Stimulated activated CD4-positive, alpha-beta T cell treated with anti-CD3 and anti-CD28 coated beads, Interleukin-1b, Interleukin-23, amount 100 ng/mL, for 24 hours (primary cell): ENCODE measurements around the gene KRTAP4-16.
"Not testable (repeated sequence)": the region's sequence is repeated elsewhere in the genome, so short reads cannot be mapped to it uniquely, and the experiment has no call there.

ENCODE experiments used
- DNase-seq, 4 experiments: peaks; one replicate each; pipeline ENCODE4 v3.0.0-alpha.2; 2020; ENCODE audit warnings: low read depth in 4 of 4, low spot score in 1 of 4

KRTAP4-16 gene

GRCh38 chr17:41101586-41102259 is at the start of gene KRTAP4-16:
KRTAP4-16 (minus strand) TSS chr17:41102209; CDS start chr17:41102209, 0 bp downstream.
- no peak for DNase-seq

GRCh38 chr17:41151525-41151924 is 49.5 kb upstream of the KRTAP4-16 start:
- DNase-seq = no peak

GRCh38 chr17:41150026-41150425 is 48.0 kb upstream of the KRTAP4-16 start:
- no peak for DNase-seq

GRCh38 chr17:41149652-41149985 is 47.6 kb upstream of the KRTAP4-16 start, which contains the start of gene KRTAP4-5:
KRTAP4-5 (minus strand) TSS chr17:41149825; CDS start chr17:41149767, 58 bp downstream.
- DNase-seq = no peak

- not testable (repeated sequence) for DNase-seq
Observed at GRCh38 chr17:41148971-41149651, 47.1 kb upstream of the KRTAP4-16 start.

GRCh38 chr17:41147531-41148204 is 45.7 kb upstream of the KRTAP4-16 start:
- DNase-seq = no peak

GRCh38 chr17:41145261-41145660 is 43.3 kb upstream of the KRTAP4-16 start:
- no peak for DNase-seq

GRCh38 chr17:41144846-41145245 is 42.8 kb upstream of the KRTAP4-16 start:
- no peak for DNase-seq

GRCh38 chr17:41141361-41141760 is 39.4 kb upstream of the KRTAP4-16 start:
- no peak for DNase-seq

GRCh38 chr17:41140360-41141131 is 38.5 kb upstream of the KRTAP4-16 start, which contains the start of gene KRTAP4-6:
KRTAP4-6 (minus strand) TSS chr17:41140544; CDS start chr17:41140487, 57 bp downstream.
- DNase-seq = no peak

- not testable (repeated sequence) for DNase-seq
Observed at GRCh38 chr17:41139865-41140264, 37.9 kb upstream of the KRTAP4-16 start.

- no peak for DNase-seq
Observed at GRCh38 chr17:41133880-41134735, 32.1 kb upstream of the KRTAP4-16 start.

GRCh38 chr17:41131979-41132378 is 30.0 kb upstream of the KRTAP4-16 start:
- no peak for DNase-seq

- no peak for DNase-seq
Observed at GRCh38 chr17:41127371-41127770, 25.4 kb upstream of the KRTAP4-16 start.

- DNase-seq = no peak
Observed at GRCh38 chr17:41126412-41126811, 24.4 kb upstream of the KRTAP4-16 start.

GRCh38 chr17:41125064-41125463 is 23.1 kb upstream of the KRTAP4-16 start:
- DNase-seq = no peak

- DNase-seq = not testable (repeated sequence)
Observed at GRCh38 chr17:41123991-41124371, 22.0 kb upstream of the KRTAP4-16 start, which contains the start of gene KRTAP4-12. KRTAP4-12 (minus strand) TSS chr17:41124182; CDS start chr17:41124122, 60 bp downstream.

- not testable (repeated sequence) for DNase-seq
Observed at GRCh38 chr17:41123292-41123990, 21.4 kb upstream of the KRTAP4-16 start.

GRCh38 chr17:41121742-41122141 is 19.7 kb upstream of the KRTAP4-16 start:
- DNase-seq = no peak
